Measurements from ENCODE around the gene PHF23. TPM values are rescaled to one million over a fixed set of nuclear protein-coding genes. Genes with fewer than 3 reads are reported as not detected.

PHF23 gene
- total RNA-seq, 2 experiments from 2014 or later: 40.7 to 43.7 TPM

DNA sequence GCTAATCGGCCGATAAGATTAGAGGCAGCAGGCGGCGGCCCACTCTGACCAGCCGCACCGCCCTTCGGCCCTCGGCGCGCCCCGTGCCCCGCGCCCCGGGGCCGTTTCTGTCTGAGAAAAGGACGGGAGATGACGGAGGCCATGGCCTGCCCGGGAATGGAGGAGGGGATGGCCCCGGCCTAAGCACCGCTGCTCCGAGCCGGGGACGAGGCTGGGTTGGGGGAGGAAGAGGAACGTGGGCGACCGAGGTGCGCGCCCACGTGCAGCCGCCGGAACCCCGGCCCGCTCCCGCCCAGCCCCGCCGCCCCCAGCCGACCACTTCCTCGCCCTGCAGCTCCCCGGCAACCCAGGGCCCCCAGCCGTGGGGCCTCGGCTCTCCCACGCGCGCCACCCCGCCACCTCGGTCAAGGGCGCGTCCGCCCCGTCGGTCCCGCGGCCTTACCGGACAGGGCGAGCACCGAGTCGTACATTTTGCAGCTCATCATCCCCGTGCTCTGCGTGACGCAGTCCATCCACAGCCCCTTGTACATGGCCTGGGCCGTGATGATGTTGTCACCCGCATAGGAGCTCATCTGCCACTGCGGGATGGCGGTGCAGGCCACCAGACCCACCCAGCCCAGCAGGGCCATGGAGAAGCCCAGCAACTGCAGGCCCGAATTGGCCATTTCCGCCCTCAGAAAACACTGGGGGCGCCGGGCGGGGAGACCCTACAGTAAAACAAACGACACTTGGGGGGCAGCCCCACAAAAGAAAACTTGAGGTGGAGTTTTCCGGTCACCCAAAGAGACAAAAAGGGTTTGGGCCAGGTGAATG is 22.3 kb upstream of the PHF23 start:
- CTCF ChIA-PET: interaction anchor here (0.7 to 1.2 kb wide), 3 partner anchors 19 to 94 kb away, joined by 3 to 4 read pairs (median 3); no protein-coding TSS in a partner anchor
- POLR2A ChIA-PET: interaction anchor here (0.5 to 0.6 kb wide), 2 partner anchors 199 to 893 kb away, joined by 3 to 6 read pairs; no protein-coding TSS in a partner anchor

DNA sequence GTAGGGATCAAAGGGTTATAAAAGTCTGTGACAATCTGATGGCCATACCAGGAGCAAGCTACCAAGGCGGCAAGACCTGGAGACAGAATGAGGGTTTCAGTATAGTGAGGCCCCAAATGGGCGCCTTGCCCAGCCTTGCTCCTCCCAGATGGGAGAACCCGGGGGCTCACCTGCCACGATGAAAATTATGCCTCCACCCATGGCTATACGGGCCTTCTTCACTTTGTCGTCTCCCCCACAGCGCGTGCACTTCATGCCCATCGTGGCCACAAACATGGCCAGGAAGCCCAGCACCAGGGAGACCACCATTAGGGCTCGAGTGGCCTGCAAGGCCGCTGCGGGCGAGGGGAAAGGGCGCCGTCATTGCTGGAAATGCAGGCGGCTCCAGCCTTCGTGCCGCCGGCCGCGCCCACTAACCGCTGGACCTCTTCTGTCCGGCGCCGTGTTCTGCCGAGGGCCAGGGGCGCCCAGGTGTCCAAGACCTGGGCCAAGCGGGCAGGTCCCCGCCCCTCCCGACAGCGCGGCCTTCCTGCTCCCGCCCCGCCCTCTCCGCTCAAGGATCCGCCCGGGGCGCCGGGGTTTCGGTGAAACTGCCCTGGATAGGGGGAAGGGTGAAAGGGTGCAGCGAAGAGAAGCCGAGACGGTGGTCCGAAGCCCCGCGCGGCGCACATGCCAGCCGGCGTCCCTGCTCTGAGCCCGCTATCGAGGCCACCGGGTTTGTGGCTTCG is 21.6 kb upstream of the PHF23 start:
- POLR2A ChIA-PET: no interaction called here
- CTCF ChIA-PET: interaction anchor here (0.7 to 1.2 kb wide), 3 partner anchors 19 to 95 kb away, joined by 3 to 4 read pairs (median 3); no protein-coding TSS in a partner anchor

DNA sequence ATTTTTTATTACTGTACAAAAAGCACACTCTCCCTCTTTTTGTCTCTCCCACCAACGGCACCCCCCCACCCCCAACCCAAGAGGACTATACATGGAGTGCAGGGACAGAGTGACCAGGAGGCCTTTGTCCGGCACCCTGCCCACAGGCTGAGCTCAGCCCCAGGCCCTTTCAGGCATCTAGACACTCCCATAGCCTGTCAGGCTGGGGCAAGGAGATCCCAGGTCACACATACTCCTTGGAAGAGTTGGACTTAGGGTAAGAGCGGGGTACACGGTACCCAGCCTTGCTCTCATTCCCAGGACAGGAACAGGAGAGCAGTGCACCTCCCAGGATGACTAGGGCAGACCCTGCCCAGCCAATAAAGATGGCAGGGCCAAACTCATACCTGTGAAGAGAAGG is 20.9 kb upstream of the PHF23 start:
- CTCF ChIA-PET: interaction anchor here (0.5 kb wide), 1 partner anchor 117 kb away, joined by 3 read pairs; no protein-coding TSS in a partner anchor
- POLR2A ChIA-PET: interaction anchor here (0.6 kb wide), 1 partner anchor 22 kb away, joined by 3 read pairs; no protein-coding TSS in a partner anchor

DNA sequence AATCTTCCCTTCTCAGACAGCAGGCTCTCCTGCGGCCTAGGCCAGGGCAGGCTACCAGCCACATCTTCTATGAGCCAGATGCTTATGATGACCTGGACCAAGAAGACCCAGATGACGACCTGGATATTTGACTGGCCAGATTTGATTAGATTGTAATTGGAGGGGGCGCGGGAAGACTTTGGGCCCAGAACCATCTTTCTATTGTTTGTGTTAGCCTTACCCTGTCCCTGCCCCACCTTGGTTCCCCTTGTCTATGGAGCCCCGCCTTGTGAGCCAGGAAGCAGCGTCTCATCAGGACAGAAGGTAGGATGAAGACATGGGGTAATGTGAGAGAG is 20.3 kb upstream of the PHF23 start:
- ChIA-PET POLR2A (interaction anchor here (0.6 kb wide), 1 partner anchor 23 kb away, joined by 3 read pairs; no protein-coding TSS in a partner anchor), CTCF (interaction anchor here (0.5 to 1.5 kb wide), 3 partner anchors 37 to 293 kb away, joined by 3 to 4 read pairs (median 3); no protein-coding TSS in a partner anchor)

DNA sequence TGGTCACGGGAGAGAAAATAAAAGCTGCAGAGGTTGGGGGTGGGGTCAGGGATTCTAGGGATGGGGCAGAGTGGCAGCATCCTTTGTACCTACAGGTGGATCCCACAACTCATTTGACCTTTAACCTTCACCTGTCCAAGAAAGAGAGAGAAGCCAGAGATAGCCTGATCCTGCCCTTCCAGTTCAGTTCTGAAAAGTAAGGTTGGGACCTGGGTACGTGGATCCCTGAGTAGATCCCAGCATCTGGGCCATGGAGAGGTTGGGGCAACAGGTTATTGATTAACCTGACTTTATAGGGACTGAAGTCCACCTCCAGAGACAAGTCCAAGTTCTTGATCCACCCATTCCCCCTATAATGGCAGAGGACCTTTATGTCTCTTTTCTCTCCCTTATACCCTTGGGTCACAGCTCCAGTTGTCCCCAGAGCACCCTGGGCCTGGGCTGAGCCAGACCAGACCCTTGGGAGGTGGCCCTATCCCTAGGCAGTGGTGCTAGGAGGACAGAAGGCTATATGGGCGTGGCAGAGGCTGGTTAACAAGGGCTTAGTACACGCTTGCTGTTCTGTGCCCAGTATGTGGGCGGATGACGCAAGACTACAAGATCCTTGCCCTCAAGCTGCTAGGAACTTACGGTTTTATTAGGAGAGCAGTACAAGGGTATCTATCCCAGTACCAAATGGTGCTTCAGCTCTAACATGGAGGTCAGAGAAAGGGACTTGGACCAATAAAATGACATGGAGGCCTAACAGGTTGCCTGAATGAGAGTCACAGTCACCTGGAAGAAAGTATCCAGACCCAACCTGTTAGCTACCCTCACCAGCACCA is 19.7 kb upstream of the PHF23 start:
- ChIA-PET CTCF (interaction anchor here (0.6 to 1.5 kb wide), 3 partner anchors 8 to 293 kb away, joined by 3 to 6 read pairs (median 4); no protein-coding TSS in a partner anchor), POLR2A (no interaction called here)

DNA sequence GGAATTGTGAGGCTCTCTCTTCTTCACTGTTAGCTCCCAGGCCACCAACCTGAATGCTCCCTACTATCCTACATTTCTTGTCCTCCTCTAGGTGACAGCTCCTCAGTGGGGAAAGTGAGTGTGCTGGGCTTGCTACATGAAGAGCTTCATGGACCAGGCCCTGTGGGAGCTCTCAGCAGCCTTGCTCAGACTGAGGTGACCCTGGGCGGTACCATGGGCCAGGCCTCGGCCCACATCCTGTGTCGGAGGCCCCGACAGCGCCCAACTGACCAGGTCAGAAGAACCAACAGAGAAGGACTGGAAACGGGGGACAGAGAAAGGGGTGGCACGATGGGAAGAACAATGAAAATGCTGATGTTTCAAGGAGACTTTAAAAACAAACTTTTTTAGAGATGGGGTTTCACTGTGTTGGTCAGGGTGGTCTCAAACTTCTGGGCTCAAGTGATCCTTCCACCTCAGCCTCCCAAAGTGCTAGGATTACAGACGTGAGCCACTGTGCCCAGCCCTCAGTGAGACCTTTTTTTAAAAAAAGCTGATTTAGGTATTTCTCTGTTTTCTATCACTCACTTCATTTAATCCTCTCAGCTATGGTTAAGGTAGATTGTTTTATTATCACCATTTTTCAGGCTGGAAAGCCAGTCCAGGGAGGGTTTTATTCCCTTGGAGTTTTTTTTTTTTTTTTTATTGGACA is 17.7 kb upstream of the PHF23 start:
- ChIA-PET POLR2A (interaction anchor here (0.7 to 0.9 kb wide), 2 partner anchors 20 to 107 kb away, joined by 3 to 6 read pairs; no protein-coding TSS in a partner anchor), CTCF (interaction anchor here (0.8 to 1.4 kb wide), 2 partner anchors 9 to 39 kb away, joined by 5 read pairs; no protein-coding TSS in a partner anchor)

DNA sequence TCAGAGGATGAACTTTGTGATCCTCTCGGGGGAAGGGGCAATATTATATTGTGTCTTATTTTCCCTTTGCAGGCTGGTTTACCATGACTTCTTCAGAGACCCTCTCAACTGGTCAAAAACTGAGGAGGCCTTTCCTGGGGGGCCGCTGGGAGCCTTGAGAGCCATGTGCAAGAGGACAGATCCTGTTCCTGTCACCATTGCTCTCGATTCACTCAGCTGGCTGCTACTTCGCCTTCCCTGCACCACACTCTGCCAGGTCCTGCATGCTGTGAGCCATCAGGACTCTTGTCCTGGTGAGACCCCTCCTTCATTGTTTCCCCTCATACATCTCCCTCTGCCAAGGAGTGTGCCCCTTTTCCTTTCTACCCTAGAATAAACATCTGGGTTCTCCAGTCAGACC is 15.3 kb upstream of the PHF23 start:
- ChIA-PET CTCF (interaction anchor here (0.7 to 1.4 kb wide), 4 partner anchors 9 to 75 kb away, joined by 3 to 5 read pairs (median 3); partner anchors contain the start of gene NEURL4), POLR2A (no interaction called here)

DNA sequence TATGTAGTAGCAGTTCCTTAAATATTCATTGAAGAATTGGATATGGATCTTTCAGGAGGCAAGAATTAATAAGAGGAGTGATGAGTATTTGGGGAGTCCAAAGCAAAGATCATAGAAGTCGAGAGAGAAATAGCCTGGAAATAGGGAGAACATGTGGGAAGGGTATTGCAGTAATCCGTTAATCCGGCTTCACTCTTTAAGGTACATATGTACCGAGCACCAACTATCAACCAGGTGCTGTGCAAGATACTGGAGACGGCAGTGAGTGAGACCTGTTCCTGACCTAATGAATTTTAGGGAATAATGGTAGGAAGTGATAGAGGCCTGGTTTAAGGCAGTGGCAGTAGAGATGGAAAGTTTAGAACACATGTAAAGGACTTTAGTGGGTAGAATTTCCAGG is 13.8 kb upstream of the PHF23 start:
- ChIA-PET CTCF (no interaction called here), POLR2A (no interaction called here)

DNA sequence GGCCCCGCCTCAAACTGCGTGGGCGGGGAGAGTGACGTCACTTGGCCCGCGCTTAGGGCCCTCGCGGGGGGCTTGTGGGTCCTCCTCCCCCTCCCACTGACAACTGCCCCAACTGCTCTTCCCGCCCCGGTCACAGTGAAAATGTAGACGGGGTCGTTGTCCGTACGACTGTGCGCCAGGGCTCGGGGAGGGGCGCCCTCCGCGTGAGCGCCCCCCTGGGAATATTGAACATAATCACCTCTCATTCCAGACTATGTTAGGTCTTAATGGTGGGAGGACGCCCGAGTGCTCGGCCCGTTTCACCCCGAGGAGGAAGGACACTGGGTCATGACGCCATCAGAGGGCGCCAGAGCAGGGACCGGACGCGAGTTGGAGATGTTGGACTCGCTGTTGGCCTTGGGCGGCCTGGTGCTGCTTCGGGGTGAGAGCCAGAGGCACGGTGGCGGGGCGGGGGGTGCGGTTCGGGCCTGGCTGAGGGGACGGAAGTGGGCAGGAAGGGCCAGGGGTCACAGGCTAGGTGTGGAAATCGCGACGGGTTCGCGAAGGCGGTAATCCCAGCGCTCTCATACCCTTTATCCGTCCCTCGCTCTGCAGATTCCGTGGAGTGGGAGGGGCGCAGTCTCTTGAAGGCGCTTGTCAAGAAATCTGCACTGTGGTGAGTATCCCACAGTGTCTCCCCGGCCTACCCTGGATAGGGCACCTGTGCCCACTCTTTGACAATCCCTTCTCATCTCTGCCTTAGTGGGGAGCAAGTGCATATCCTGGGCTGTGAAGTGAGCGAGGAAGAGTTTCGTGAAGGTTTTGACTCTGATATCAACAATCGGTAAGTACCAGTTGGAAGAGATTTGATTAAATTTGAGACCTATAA is 13.2 kb upstream of the PHF23 start, which contains the start of gene ELP5:
TSS of gene ELP5 (plus strand) at position 40 of the 868 bp plus-strand sequence. CDS start at position 376, 336 bp downstream.
- CTCF ChIA-PET: interaction anchor here (1.2 to 3.1 kb wide), 3 partner anchors 10 to 32 kb away, joined by 3 to 17 read pairs (median 4); partner anchors contain the start of genes GABARAP and PHF23
- POLR2A ChIA-PET: interaction anchor here (0.6 to 2.0 kb wide), 2 partner anchors 14 to 342 kb away, joined by 3 to 10 read pairs; no protein-coding TSS in a partner anchor

DNA sequence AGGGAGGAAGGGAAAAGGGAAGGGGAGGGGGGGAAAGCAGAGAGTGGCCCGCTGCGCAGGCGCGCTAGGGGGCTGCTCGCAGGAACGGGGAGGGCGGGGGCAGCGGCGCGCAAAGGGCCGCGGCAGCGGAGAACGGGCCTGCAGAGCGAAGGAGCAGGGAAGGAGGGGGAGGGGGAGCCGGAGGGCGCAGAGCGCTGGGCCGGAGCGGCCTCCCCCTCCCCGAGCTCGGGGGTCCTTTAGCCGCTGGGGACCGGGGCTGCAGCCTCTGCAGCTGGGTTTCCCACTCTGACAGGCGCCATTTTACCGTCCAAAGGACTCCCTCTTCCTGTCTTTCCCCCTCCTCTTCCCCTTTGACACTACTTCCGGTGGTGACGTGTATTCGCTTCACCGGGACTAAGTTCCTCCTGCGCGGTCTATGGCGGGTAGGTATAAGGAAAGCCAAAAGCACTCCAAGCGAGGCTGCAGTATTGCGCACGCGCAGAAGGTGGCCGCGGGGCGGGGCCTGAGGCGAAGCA is 12.5 kb upstream of the PHF23 start, which contains the start of gene CTDNEP1:
TSS of gene CTDNEP1 (minus strand) at position 74 of the 515 bp plus-strand sequence. CDS start 438 bp downstream, outside the sequence.
- POLR2A ChIA-PET: interaction anchor here (0.6 to 2.0 kb wide), 5 partner anchors 9 to 343 kb away, joined by 3 to 10 read pairs (median 3); partner anchors contain the start of genes ACADVL, DLG4 and GABARAP

DNA sequence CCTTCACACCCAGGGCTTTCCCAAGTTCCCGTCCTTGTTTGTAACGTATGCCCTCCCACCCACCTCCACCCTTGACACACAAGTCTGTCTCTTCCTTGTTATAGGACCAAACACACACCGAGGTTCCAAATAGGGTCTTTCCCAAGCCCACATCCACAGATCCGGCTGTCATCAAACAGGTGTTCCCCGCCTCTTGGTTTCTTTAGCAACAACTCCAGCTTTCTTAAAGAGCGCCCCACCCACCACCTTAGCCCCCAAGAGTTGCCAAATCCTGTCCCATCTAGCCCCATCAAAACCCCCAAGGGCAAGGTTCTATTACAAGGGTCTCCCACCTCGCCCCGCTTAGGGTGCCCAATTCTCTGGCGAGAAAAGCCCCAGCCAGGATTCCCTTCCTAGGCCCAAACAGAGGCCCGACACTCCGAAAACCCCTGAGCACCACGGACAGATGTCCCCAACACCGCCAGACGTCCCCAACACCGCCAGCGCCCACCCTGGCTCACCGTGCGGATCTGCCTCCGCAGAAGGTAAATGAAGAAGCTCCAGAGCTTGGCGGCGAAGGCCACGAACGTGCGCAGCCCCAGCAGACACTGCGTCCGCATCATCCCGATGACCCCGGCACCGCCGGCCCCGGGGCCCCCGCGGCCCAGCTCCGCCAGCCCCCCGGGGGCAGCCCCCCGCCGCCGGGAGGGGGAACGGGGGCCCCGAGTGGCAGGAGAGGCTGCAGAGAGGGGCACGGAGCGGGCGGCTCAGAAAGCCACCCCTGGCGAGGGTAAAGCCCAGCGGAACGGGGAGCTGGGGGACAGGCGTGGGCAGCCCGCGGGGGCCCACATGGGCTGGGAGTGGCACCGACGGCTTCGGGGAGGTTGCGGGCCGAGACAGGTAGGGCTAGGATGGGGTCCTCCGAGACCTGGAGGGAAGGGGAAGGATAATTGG is 11.7 kb upstream of the PHF23 start:
- POLR2A ChIA-PET: interaction anchor here (0.8 to 2.0 kb wide), 4 partner anchors 8 to 58 kb away, joined by 3 to 10 read pairs (median 4); partner anchors contain the start of genes ACADVL, DLG4 and GABARAP
- CTCF ChIA-PET: interaction anchor here (1.1 to 3.1 kb wide), 5 partner anchors 8 to 205 kb away, joined by 3 to 17 read pairs (median 4); partner anchors contain the start of genes GABARAP and PHF23

More for the DNA sequence above, 12.5 kb upstream of the PHF23 start, which contains the start of gene CTDNEP1:
- CTCF ChIA-PET: interaction anchor here (1.2 to 3.1 kb wide), 3 partner anchors 9 to 31 kb away, joined by 3 to 17 read pairs (median 4); partner anchors contain the start of genes GABARAP and PHF23

DNA sequence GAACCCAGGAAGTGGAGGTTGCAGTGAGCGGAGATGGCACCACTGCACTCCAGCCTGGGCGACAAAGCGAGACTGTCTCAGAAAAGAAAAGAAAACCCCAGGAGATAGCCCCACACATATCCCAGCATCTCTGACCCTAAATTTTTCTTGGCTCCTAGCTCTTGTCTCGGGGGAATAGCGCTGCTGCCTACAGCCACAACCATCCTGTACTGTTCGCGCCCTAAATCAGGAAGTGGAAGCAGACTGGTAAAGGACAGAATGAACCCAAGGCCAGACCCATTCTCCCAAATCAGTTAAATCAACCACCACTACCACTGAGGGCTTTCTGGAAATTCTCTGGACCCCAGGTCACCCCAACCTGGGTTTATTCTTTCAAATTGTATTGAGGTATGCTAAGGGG is 10.6 kb upstream of the PHF23 start:
- POLR2A ChIA-PET: no interaction called here
- CTCF ChIA-PET: interaction anchor here (1.6 to 3.1 kb wide), 2 partner anchors 9 to 47 kb away, joined by 4 to 17 read pairs; partner anchors contain the start of gene PHF23

DNA sequence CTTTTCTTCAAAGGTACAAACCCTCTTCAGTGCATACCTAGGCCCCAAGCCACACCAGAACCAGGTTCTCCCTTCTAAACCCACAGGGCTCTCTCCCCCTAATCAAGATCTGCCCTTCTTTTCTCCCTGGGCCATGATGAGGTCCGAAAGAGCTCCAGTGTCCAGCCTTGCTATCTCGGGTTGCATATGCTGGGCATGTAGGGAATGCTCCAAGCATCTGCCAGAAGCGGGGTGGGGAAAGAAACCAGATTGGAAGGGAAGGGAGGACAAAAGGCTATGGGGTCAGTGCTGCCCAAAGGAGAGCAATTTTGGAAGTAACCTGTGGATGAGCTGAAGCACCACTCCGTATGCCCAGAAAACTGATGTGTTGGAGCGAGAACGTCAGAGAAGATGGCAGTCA is 10.0 kb upstream of the PHF23 start:
- ChIA-PET POLR2A (interaction anchor here (0.9 kb wide), 1 partner anchor 11 kb away, joined by 3 read pairs; no protein-coding TSS in a partner anchor), CTCF (interaction anchor here (1.3 to 3.1 kb wide), 3 partner anchors 9 to 47 kb away, joined by 4 to 17 read pairs (median 4); partner anchors contain the start of gene PHF23)

DNA sequence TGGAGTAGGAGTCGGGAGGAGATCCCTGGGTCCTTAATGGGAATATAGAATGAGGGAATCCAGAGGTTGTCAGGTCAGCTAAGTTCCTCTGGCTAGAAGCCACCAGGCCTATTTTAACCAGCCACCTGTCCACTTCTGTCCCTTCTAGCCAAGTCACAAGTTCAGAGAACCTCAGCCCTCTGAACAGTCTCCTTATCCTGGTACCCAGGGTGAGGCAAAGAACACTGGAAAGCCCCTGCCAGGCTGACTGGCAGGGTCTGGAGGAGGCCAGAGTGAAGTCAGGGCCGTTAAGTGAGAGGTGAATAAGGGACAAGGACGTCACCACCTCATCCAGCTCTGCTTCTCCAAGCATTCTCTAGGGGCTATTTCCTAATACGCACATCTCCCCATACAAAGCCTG is 9.5 kb upstream of the PHF23 start:
- ChIA-PET CTCF (interaction anchor here (1.3 kb wide), 1 partner anchor 47 kb away, joined by 4 read pairs; no protein-coding TSS in a partner anchor), POLR2A (interaction anchor here (0.9 kb wide), 1 partner anchor 11 kb away, joined by 3 read pairs; no protein-coding TSS in a partner anchor)

DNA sequence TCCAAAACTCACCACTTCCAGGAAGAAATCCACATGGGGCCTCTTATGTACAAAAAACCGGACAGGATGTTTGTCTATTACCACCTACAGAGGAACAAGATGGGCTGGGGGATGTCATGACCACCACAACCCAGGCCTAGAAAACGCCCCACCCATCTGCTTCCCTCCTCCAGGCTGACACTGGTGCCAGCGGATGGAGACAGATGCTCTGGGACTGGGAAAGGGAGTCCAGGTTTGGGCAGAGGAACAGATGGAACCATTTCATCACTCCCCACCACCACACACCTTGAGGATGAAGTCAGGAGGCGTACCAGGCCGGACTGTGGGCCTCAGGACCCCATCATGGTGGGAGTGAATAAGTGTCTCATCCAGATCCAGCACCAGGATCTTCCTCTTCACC is 7.5 kb upstream of the PHF23 start:
- ChIA-PET CTCF (no interaction called here), POLR2A (no interaction called here)

All from activated CD8-positive, alpha-beta memory T cell treated with anti-CD3 and anti-CD28 coated beads for 36 hours (primary cell).